HepG2 (cell line): ENCODE data around the gene SERPINB10. TPM values are rescaled to one million over a fixed set of nuclear protein-coding genes. Genes with fewer than 3 reads are reported as not detected.

Experiments used
- ARID3A ChIP-seq: IDR thresholded peaks from 2 replicates; pipeline ENCODE4 v1.6.1; 2012; ENCODE audit warnings: low read depth, low read length, improper control_type of control experiment
- HMG20B ChIP-seq: conservative IDR thresholded peaks from 2 replicates; pipeline ENCODE4 v1.6.1; 2016; ENCODE audit warnings: missing genetic modification reagents, missing compliant biosample characterization
- HNRNPUL1 ChIP-seq: fragments of 200-400 bp; formaldehyde crosslinking; IDR thresholded peaks from 2 replicates; pipeline ENCODE4 v1.6.1; 2017; ENCODE audit warnings: low read depth, mild to moderate bottlenecking, low read length, moderate library complexity
- KDM2A ChIP-seq: sonication (generic); formaldehyde crosslinking; IDR thresholded peaks from 2 replicates; pipeline ENCODE4 v1.4.0; 2020; ENCODE audit warnings: low read depth, missing genetic modification reagents, borderline replicate concordance
- MAFG ChIP-seq: sonication (generic); formaldehyde crosslinking; IDR thresholded peaks from 2 replicates; pipeline ENCODE4 v1.5.1; 2020; ENCODE audit warnings: mild to moderate bottlenecking, missing genetic modification reagents
- MEIS1 ChIP-seq: sonication (generic); formaldehyde crosslinking; IDR thresholded peaks from 2 replicates; pipeline ENCODE4 v1.9.0; 2021; ENCODE audit warnings: mild to moderate bottlenecking, missing genetic modification reagents, moderate library complexity, borderline replicate concordance
- MIER2 ChIP-seq: IDR thresholded peaks from 2 replicates; pipeline ENCODE4 v1.6.1; 2016; ENCODE audit warnings: missing biosample characterization, missing genetic modification reagents
- NFATC3 ChIP-seq: sonication (generic); formaldehyde crosslinking; IDR thresholded peaks from 2 replicates; pipeline ENCODE4 v1.5.1; 2020; ENCODE audit warnings: mild to moderate bottlenecking, missing genetic modification reagents
- NFIC ChIP-seq: IDR thresholded peaks from 2 replicates; pipeline ENCODE4 v1.6.1; 2012; ENCODE audit warnings: mild to moderate bottlenecking, low read length, inconsistent platforms
- PCBP2 ChIP-seq: fragments of 200-400 bp; formaldehyde crosslinking; optimal IDR thresholded peaks from 2 replicates; pipeline ENCODE3; 2018; ENCODE audit warnings: low read length, low read depth; ENCODE audit not compliant: poor library complexity, severe bottlenecking
- SMAD3 ChIP-seq: sonication (generic); formaldehyde crosslinking; IDR thresholded peaks from 2 replicates; pipeline ENCODE4 v1.4.0; 2020; ENCODE audit warnings: missing genetic modification reagents
- SRSF1 ChIP-seq: fragments of 200-400 bp; formaldehyde crosslinking; optimal IDR thresholded peaks from 2 replicates; pipeline ENCODE3; 2017; ENCODE audit warnings: mild to moderate bottlenecking, low read depth, low read length, moderate library complexity
- ZMYM3 ChIP-seq: sonication (generic); formaldehyde crosslinking; IDR thresholded peaks from 2 replicates; pipeline ENCODE4 v1.5.1; 2020; ENCODE audit warnings: mild to moderate bottlenecking, missing genetic modification reagents
- ZNF136 ChIP-seq: sonication (generic); formaldehyde crosslinking; IDR thresholded peaks from 2 replicates; pipeline ENCODE4 v1.8.1; 2022; ENCODE audit warnings: low read depth, mild to moderate bottlenecking, moderate library complexity, missing genetic modification reagents
- ZNF383 ChIP-seq: sonication (generic); formaldehyde crosslinking; IDR thresholded peaks from 2 replicates; pipeline ENCODE4 v1.4.0; 2020; ENCODE audit warnings: missing genetic modification reagents, mild to moderate bottlenecking, borderline replicate concordance
- ZNF567 ChIP-seq: sonication (generic); formaldehyde crosslinking; IDR thresholded peaks from 2 replicates; pipeline ENCODE4 v1.8.1; 2023; ENCODE audit warnings: mild to moderate bottlenecking, missing genetic modification reagents, borderline replicate concordance
- ZNF672 ChIP-seq: sonication (generic); formaldehyde crosslinking; IDR thresholded peaks from 2 replicates; pipeline ENCODE4 v1.8.1; 2022; ENCODE audit warnings: missing genetic modification reagents
- ZNF780A ChIP-seq: sonication (generic); formaldehyde crosslinking; IDR thresholded peaks from 2 replicates; pipeline ENCODE4 v1.8.0; 2022; ENCODE audit warnings: mild to moderate bottlenecking, missing genetic modification reagents, moderate library complexity
- polyA plus RNA-seq, 8 experiments: library from polyadenylated mRNA; depleted of rRNA in 3 of 8; stranded (reverse) in 7 of 8; unstranded in 1 of 8; fragments of >200 nt; fragmentation: Illumina TruSeq in 4 of 8; extraction: Trizol in 4 of 8; gene quantifications; 2 replicates each; pipeline versions ENCODE4 v1.2.1 to v1.2.3, GENCODE V29; 2011 to 2016; ENCODE audit warnings: low read depth in 4 of 8, missing spikeins in 1 of 8, mixed read lengths in 1 of 8; ENCODE audit not compliant: insufficient read depth in 1 of 8
- total RNA-seq, 5 experiments: library from RNA; depleted of rRNA; stranded (reverse); fragments of >200 nt; fragmentation: Illumina TruSeq; extraction: Trizol; gene quantifications; 2 replicates each; pipeline ENCODE4 v1.2.3, GENCODE V29; 2016; ENCODE audit warnings: low read depth in 1 of 5
- TF ChIP-seq, protein P1 (sequence below): sonication (generic); formaldehyde crosslinking; IDR thresholded peaks from 2 replicates; pipeline ENCODE4 v1.8.1; 2022; ENCODE audit warnings: mild to moderate bottlenecking, missing genetic modification reagents
- TF ChIP-seq, protein P2 (sequence below): sonication (generic); formaldehyde crosslinking; IDR thresholded peaks from 2 replicates; pipeline ENCODE4 v1.5.0; 2020; ENCODE audit warnings: mild to moderate bottlenecking, low read depth, missing genetic modification reagents, borderline replicate concordance
- TF ChIP-seq, protein P3 (sequence below): sonication (generic); formaldehyde crosslinking; IDR thresholded peaks from 2 replicates; pipeline ENCODE4 v1.8.1; 2023; ENCODE audit warnings: mild to moderate bottlenecking, inconsistent platforms, moderate library complexity, missing genetic modification reagents, borderline replicate concordance
- TF ChIP-seq, protein P4 (sequence below): sonication (generic); formaldehyde crosslinking; IDR thresholded peaks from 2 replicates; pipeline ENCODE4 v1.5.0; 2020; ENCODE audit warnings: missing genetic modification reagents, mild to moderate bottlenecking, borderline replicate concordance

Gene SERPINB10
- total and polyA plus RNA-seq, 2 of the 13 experiments (the other 11 are each of a cell fraction or from before 2014, with no cell fraction given) = not detected

DNA sequence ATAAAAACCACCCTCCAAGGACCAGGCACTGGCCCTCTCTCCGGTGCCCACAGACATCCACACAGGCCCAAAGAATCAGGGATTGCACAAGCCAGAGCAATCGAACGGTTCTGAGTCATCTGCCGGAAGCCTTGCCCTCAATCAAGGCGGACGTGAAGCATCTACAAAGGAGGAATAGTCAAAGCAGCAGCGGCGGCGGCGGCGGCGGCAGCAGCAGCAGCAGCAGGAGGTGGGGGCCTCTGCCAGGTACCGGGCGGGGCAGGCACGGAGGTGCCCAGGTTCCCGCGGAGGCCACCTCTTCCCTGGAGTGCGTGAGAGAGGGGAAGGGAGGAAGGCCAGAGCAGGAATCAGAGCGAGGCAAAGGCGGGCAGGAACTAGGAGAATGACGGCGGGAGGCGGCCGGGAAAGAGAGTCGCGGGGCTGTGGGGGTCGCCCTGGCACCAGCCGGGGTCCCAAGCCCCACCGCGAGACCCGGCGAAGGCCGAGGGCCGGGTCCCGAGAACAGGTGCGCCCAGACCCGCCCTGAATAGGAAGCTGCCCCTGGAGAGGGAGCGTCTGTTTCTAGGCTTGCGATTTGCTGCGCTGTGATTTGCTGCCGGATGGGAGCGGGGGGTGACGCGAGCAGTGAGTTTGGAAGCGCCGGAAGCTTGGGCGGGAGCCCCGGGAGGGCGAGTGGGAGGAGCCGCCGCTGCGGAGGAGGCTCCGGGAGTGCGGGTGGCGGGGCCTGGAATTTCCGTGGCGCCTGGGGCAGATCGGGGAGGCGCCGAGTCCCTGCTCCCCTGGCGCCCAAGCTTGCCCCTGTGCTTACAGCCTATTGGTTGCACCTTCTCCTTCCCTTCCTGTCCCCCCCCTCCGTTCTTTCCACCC is 62.4 kb downstream of the SERPINB10 start, which contains the start of gene SERPINB8 (continued):
- no peak for TF ChIP-seq ARID3A
- peak; percentile 60; the same call in 1 of the 2 replicates for TF ChIP-seq NFATC3 (CRISPR knock-in tag)
- TF ChIP-seq MAFG (CRISPR knock-in tag) = no peak
- no peak for TF ChIP-seq ZNF672 (CRISPR knock-in tag)
- TF ChIP-seq KDM2A (CRISPR knock-in tag) = peak; percentile 59; the same call in 1 of the 2 replicates
- TF ChIP-seq HMG20B = no peak
- no peak for TF ChIP-seq HNRNPUL1
- TF ChIP-seq ZNF567 = no peak
- no peak for TF ChIP-seq ZNF136 (CRISPR knock-in tag)
- TF ChIP-seq, protein P1, sequence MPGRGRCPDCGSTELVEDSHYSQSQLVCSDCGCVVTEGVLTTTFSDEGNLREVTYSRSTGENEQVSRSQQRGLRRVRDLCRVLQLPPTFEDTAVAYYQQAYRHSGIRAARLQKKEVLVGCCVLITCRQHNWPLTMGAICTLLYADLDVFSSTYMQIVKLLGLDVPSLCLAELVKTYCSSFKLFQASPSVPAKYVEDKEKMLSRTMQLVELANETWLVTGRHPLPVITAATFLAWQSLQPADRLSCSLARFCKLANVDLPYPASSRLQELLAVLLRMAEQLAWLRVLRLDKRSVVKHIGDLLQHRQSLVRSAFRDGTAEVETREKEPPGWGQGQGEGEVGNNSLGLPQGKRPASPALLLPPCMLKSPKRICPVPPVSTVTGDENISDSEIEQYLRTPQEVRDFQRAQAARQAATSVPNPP (CRISPR knock-in tag) = no peak
- no peak for TF ChIP-seq ZNF780A (CRISPR knock-in tag)
- no peak for TF ChIP-seq MIER2 (CRISPR knock-in tag)
- TF ChIP-seq ZMYM3 (CRISPR knock-in tag) = 0 out of 2 replicates have a peak, but pooled peaks have one; percentile 29
- TF ChIP-seq, protein P2, sequence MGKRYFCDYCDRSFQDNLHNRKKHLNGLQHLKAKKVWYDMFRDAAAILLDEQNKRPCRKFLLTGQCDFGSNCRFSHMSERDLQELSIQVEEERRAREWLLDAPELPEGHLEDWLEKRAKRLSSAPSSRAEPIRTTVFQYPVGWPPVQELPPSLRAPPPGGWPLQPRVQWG (CRISPR knock-in tag) = no peak
- TF ChIP-seq NFIC = no peak
- TF ChIP-seq MEIS1 = peak; percentile 56; the same call in 1 of the 2 replicates
- TF ChIP-seq, protein P3, sequence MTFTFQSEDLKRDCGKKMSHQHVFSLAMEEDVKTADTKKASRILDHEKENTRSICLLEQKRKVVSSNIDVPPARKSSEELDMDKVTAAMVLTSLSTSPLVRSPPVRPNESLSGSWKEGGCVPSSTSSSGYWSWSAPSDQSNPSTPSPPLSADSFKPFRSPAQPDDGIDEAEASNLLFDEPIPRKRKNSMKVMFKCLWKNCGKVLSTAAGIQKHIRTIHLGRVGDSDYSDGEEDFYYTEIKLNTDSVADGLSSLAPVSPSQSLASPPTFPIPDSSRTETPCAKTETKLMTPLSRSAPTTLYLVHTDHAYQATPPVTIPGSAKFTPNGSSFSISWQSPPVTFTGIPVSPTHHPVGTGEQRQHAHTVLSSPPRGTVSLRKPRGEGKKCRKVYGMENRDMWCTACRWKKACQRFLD (CRISPR knock-in tag) = 0 out of 2 replicates have a peak, but pooled peaks have one; percentile 46
- TF ChIP-seq SMAD3 = no peak
- TF ChIP-seq SRSF1 = no peak
- TF ChIP-seq ZNF383 = no peak
- TF ChIP-seq, protein P4, sequence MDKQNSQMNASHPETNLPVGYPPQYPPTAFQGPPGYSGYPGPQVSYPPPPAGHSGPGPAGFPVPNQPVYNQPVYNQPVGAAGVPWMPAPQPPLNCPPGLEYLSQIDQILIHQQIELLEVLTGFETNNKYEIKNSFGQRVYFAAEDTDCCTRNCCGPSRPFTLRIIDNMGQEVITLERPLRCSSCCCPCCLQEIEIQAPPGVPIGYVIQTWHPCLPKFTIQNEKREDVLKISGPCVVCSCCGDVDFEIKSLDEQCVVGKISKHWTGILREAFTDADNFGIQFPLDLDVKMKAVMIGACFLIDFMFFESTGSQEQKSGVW (CRISPR knock-in tag) = no peak
- TF ChIP-seq PCBP2 = no peak
